ENCODE results near the gene EP300. TPM values are rescaled to one million over a fixed set of nuclear protein-coding genes. Genes with fewer than 3 reads are reported as not detected.

Gene EP300
- total RNA-seq, 2 donors from 2014 or later, result 130 to 156 TPM

DNA sequence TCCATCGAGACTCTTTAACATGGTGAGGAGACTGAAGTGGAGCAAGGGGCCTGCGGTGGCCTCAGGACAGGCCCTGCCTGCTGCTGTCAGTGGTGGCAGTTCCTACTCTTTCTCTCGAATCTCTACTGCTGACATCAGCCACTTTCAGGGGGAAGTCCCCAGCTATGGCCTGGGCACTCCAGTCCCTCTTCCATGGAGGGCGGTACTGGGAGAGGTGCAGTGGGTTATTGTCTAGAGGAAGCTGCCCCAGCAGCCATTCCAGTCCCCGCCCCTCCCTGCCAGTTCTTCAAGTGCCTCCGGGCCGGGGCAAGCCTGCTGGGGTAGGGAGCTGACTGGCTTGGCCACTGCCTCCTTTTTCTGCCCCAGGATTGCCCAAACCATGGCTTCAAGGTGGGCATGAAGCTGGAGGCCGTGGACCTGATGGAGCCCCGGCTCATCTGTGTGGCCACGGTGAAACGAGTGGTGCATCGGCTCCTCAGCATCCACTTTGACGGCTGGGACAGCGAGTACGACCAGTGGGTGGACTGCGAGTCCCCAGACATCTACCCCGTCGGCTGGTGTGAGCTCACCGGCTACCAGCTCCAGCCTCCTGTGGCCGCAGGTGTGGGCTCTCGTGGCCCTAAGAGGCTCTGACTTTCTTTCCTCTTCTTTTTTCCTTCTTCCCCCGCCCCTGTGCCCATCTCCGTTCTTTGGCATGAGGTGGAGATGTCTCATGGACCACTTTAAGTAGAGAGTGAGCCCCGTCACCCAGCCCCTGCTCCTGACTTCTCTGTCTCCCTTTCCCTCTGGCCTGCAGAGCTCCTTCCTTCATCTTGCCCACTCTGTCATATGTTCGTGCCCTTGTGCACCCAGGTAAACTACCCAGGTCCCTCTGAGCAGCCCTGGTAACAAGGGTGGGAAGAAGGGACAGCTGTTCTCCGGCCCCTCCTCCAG is 134.6 kb downstream of the EP300 start:
- intact Hi-C loops (cut with DNase I), result no loop called here
- WGBS, result 88% methylated on average over 26 of the region's 26 CpGs
- H3K27me3 ChIP-seq (replicated peaks; ENCODE audit: insufficient read depth), result no peaks in the 10 kb centered on the region
- TF ChIP-seq POLR2A (IDR thresholded peaks at IDR 0.05), result no peak
- TF ChIP-seq, protein P1, sequence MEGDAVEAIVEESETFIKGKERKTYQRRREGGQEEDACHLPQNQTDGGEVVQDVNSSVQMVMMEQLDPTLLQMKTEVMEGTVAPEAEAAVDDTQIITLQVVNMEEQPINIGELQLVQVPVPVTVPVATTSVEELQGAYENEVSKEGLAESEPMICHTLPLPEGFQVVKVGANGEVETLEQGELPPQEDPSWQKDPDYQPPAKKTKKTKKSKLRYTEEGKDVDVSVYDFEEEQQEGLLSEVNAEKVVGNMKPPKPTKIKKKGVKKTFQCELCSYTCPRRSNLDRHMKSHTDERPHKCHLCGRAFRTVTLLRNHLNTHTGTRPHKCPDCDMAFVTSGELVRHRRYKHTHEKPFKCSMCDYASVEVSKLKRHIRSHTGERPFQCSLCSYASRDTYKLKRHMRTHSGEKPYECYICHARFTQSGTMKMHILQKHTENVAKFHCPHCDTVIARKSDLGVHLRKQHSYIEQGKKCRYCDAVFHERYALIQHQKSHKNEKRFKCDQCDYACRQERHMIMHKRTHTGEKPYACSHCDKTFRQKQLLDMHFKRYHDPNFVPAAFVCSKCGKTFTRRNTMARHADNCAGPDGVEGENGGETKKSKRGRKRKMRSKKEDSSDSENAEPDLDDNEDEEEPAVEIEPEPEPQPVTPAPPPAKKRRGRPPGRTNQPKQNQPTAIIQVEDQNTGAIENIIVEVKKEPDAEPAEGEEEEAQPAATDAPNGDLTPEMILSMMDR (IDR thresholded peaks at IDR 0.05), result no peak
- no peak for TF ChIP-seq POLR2AphosphoS5 (IDR thresholded peaks at IDR 0.05)
- no peaks in the 10 kb centered on the region for H3K9me3 ChIP-seq
- H3K4me3 ChIP-seq, result no peak overlapping the region
- no peak for DNase-seq (ENCODE audit: low spot score)
- H3K27ac ChIP-seq, result no peak overlapping the region
- H3K4me1 ChIP-seq (replicated peaks), result no peaks in the 10 kb centered on the region
- H3K36me3 ChIP-seq, result peaks cover 5 to 23% of the 10 kb centered on the region in 2 donors

DNA sequence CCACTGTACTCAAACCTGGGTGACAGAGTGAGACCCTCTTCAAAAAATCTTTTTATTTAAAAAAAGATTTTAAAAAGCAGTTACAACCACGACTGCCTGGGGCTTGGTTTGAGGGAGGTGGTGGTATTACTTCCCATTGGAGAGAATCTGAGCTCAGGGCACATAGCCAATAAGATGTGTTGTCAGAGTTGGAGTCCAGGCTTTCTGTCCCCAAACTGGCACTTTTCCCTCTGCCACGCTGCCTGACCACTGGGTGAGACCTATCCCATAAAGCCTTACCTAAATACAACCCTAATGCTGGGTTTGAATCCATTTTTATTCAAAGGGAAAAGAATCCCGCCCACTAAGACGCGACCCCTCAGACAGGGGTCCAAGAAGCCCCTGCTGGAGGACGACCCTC is 136.8 kb downstream of the EP300 start:
- H3K27me3 ChIP-seq (replicated peaks; ENCODE audit: insufficient read depth), result no peaks in the 10 kb centered on the region
- H3K4me1 ChIP-seq (replicated peaks), result no peaks in the 10 kb centered on the region
- no peaks in the 10 kb centered on the region for H3K9me3 ChIP-seq
- no peak for DNase-seq (ENCODE audit: low spot score)
- H3K4me3 ChIP-seq, result no peak overlapping the region
- intact Hi-C loops (cut with DNase I), result no loop called here
- peaks cover 5 to 23% of the 10 kb centered on the region in 2 donors for H3K36me3 ChIP-seq
- H3K27ac ChIP-seq, result no peak overlapping the region
- WGBS, result 84% methylated on average over 6 of the region's 6 CpGs
- TF ChIP-seq POLR2AphosphoS5 (IDR thresholded peaks at IDR 0.05) (no peak), POLR2A (IDR thresholded peaks at IDR 0.05) (no peak)

MicroRNAs within 50 kb of the gene (microRNA counts, 767-probe panel; counts per million panel counts)
- microRNA hsa-miR-1281, result 431 to 927 counts per million in 2 donors

Small RNA genes within 50 kb of the gene (small RNA-seq; reads per million reads assigned to genes)
- gene RF00019 (0 reads per million in 2 donors), gene RNU6-375P (0 reads per million in 2 donors)

Other genes with a start within 250 kb of the EP300 start
- gene ST13, start 236.0 kb upstream of the EP300 start, total RNA-seq, result 100 to 1,000 TPM; 159 to 205 TPM
- gene XPNPEP3, start 235.4 kb upstream of the EP300 start, total RNA-seq, result 10 to 100 TPM; 10.5 to 19.2 TPM
- under 1 TPM in 1 of 2 donors, not detected in 1; 0.17 TPM for gene DNAJB7, start 230.5 kb upstream of the EP300 start, total RNA-seq
- 10 to 100 TPM; 34.9 to 42.8 TPM for gene RBX1, start 141.2 kb upstream of the EP300 start, total RNA-seq
- 10 to 100 TPM; 25.4 to 37.7 TPM for gene L3MBTL2, start 112.7 kb downstream of the EP300 start, total RNA-seq
- gene CHADL, start 148.3 kb downstream of the EP300 start, total RNA-seq, result 10 to 100 TPM in 1 of 2 donors, 1 to 10 TPM in 1; 8.2 to 19.0 TPM
- gene RANGAP1, start 193.6 kb downstream of the EP300 start, total RNA-seq, result 100 to 1,000 TPM in 1 of 2 donors, 10 to 100 TPM in 1; 47.8 to 127 TPM
- 10 to 100 TPM; 56.7 to 79.1 TPM for gene ZC3H7B, start 208.9 kb downstream of the EP300 start, total RNA-seq

Measured in prostate gland (tissue), 2 donors.